Ascending aorta (tissue), 2 donors: ENCODE results near the gene RGSL1. TPM values are rescaled to one million over a fixed set of nuclear protein-coding genes. Genes with fewer than 3 reads are reported as not detected.
"Not testable (repeated sequence)": the region's sequence is repeated elsewhere in the genome, so short reads cannot be mapped to it uniquely, and the experiment has no call there.

Experiments
- DNase-seq, 2 donors: peaks; one replicate each; pipeline ENCODE4 v3.0.0-alpha.2; 2019; ENCODE audit warnings: low spot score in 2 of 2
- H3K27ac ChIP-seq, 2 donors: fragments of 200-600 bp; sonication (generic); one replicate each; pipeline ENCODE4 v1.5.1; 2016 to 2017; ENCODE audit warnings: mild to moderate bottlenecking in 1 of 2
- H3K27me3 ChIP-seq: fragments of 200-600 bp; sonication (generic); one replicate; pipeline ENCODE4 v1.5.1; 2017
- H3K36me3 ChIP-seq, 2 donors: fragments of 200-600 bp; sonication (generic); one replicate each; pipeline ENCODE4 v1.5.1; 2016
- H3K4me1 ChIP-seq, 2 donors: fragments of 200-600 bp; sonication (generic); one replicate each; pipeline ENCODE4 v1.5.1; 2016 to 2017; ENCODE audit warnings: mild to moderate bottlenecking in 1 of 2
- H3K4me3 ChIP-seq, 2 donors: fragments of 200-600 bp; sonication (generic); one replicate each; pipeline ENCODE4 v1.5.1; 2016 to 2017; ENCODE audit warnings: mild to moderate bottlenecking in 1 of 2
- H3K9me3 ChIP-seq, 2 donors: fragments of 200-600 bp; sonication (generic); one replicate each; pipeline ENCODE4 v1.5.1; 2016
- CTCF ChIP-seq, 3 experiments: fragments of 200-600 bp in 2 of 3; fragments of 450-650 bp in 1 of 3; sonication (generic) in 2 of 3; IDR thresholded peaks; one replicate each; pipeline ENCODE4 v1.5.1; 2016 to 2019; ENCODE audit warnings: antibody characterized with exemption in 3 of 3, mild to moderate bottlenecking in 1 of 3, moderate library complexity in 1 of 3
- intact Hi-C: fragments of 100-400 bp; cut with DNase I; formaldehyde crosslinking; loops from one replicate; pipeline ENCODE4 v1.15.1; 2023
- total RNA-seq: library from RNA; depleted of rRNA; stranded (reverse); fragments of >200 nt; gene quantifications from one replicate; pipeline ENCODE4 v1.1.0, GENCODE V29; 2016

RGSL1 gene
- total RNA-seq, 1 donor from 2014 or later: not detected

- no peak overlapping the region for H3K27ac ChIP-seq
- H3K4me1 ChIP-seq: no peaks in the 10 kb centered on the region
- H3K9me3 ChIP-seq: peaks cover 0 to 5% of the 10 kb centered on the region in 2 donors
- DNase-seq: no peak
- no peak for TF ChIP-seq CTCF (IDR thresholded peaks at IDR 0.05)
- H3K4me3 ChIP-seq: no peak overlapping the region
- H3K36me3 ChIP-seq: no peaks in the 10 kb centered on the region
- intact Hi-C loops: no loop called here
- no peaks in the 10 kb centered on the region for H3K27me3 ChIP-seq
Measured at GRCh38 chr1:182433580-182433979, 16.4 kb upstream of the RGSL1 start.

- intact Hi-C loops: no loop called here
- no peak for DNase-seq
- peaks cover 0 to 6% of the 10 kb centered on the region in 2 donors for H3K9me3 ChIP-seq
- no peaks in the 10 kb centered on the region for H3K36me3 ChIP-seq
- no peaks in the 10 kb centered on the region for H3K4me1 ChIP-seq
- TF ChIP-seq CTCF (IDR thresholded peaks at IDR 0.05): no peak
- no peak overlapping the region for H3K27ac ChIP-seq
- H3K27me3 ChIP-seq: no peaks in the 10 kb centered on the region
- no peak overlapping the region for H3K4me3 ChIP-seq
Measured at GRCh38 chr1:182438326-182438725, 11.6 kb upstream of the RGSL1 start.

GRCh38 chr1:182441719-182442118, 8.2 kb upstream of the RGSL1 start:
- no peaks in the 10 kb centered on the region for H3K27me3 ChIP-seq
- H3K4me3 ChIP-seq: no peak overlapping the region
- intact Hi-C loops: no loop called here
- no peak for TF ChIP-seq CTCF (IDR thresholded peaks at IDR 0.05)
- no peak overlapping the region for H3K27ac ChIP-seq
- H3K36me3 ChIP-seq: no peaks in the 10 kb centered on the region
- H3K9me3 ChIP-seq: peaks cover 0 to 6% of the 10 kb centered on the region in 2 donors
- H3K4me1 ChIP-seq: no peaks in the 10 kb centered on the region
- DNase-seq: no peak

GRCh38 chr1:182442333-182442732, 7.6 kb upstream of the RGSL1 start:
- Histone ChIP-seq H3K9me3 (peaks cover 0 to 6% of the 10 kb centered on the region in 2 donors), H3K4me3 (no peak overlapping the region), H3K4me1 (no peaks in the 10 kb centered on the region), H3K36me3 (no peaks in the 10 kb centered on the region), H3K27ac (no peak overlapping the region), H3K27me3 (no peaks in the 10 kb centered on the region)
- intact Hi-C loops: no loop called here
- DNase-seq: no peak
- TF ChIP-seq CTCF (IDR thresholded peaks at IDR 0.05): no peak

- Histone ChIP-seq H3K9me3 (no peaks in the 10 kb centered on the region), H3K36me3 (no peaks in the 10 kb centered on the region), H3K27me3 (no peaks in the 10 kb centered on the region), H3K4me1 (no peaks in the 10 kb centered on the region), H3K4me3 (no peak overlapping the region), H3K27ac (no peak overlapping the region)
- intact Hi-C loops: no loop called here
- no peak for DNase-seq
- no peak for TF ChIP-seq CTCF (IDR thresholded peaks at IDR 0.05)
Measured at GRCh38 chr1:182444497-182444896, 5.4 kb upstream of the RGSL1 start.

GRCh38 chr1:182446033-182446669, 3.8 kb upstream of the RGSL1 start:
- intact Hi-C loops: no loop called here
- H3K27me3 ChIP-seq: no peaks in the 10 kb centered on the region
- peak in 2 of 3 experiments; percentile 38 to 45 for TF ChIP-seq CTCF (IDR thresholded peaks at IDR 0.05)
- no peak overlapping the region for H3K4me3 ChIP-seq
- H3K4me1 ChIP-seq: no peaks in the 10 kb centered on the region
- no peaks in the 10 kb centered on the region for H3K9me3 ChIP-seq
- no peak for DNase-seq
- H3K27ac ChIP-seq: no peak overlapping the region
- H3K36me3 ChIP-seq: no peaks in the 10 kb centered on the region

- H3K36me3 ChIP-seq, H3K27ac ChIP-seq, DNase-seq, H3K27me3 ChIP-seq, H3K4me3 ChIP-seq, intact Hi-C loops, H3K4me1 ChIP-seq, H3K9me3 ChIP-seq: not testable (repeated sequence)
Measured at GRCh38 chr1:182447124-182447523, 2.8 kb upstream of the RGSL1 start.
